ENCODE measurements around the gene ARL15.

ARL15 gene

GRCh38 chr5:53902296-53902907 lies 408.0 kb downstream of the ARL15 start:
- no peaks in the 10 kb centered on the region for H3K27me3 ChIP-seq (ENCODE audit: control insufficient read depth in 1 of 2, insufficient read depth in 2 of 2, low read length in 2 of 2)
- H3K4me1 ChIP-seq (ENCODE audit: insufficient read depth, low read length): no peaks in the 10 kb centered on the region
- no peak overlapping the region for H3K27ac ChIP-seq (ENCODE audit: low read depth, low read length)
- H3K9me3 ChIP-seq (ENCODE audit: low read length): no peaks in the 10 kb centered on the region
- no peak overlapping the region for H3K9ac ChIP-seq (ENCODE audit: low read length)
- no peaks in the 10 kb centered on the region for H3K36me3 ChIP-seq (ENCODE audit: insufficient read depth, low read length)
- no peak overlapping the region for H3K4me3 ChIP-seq (ENCODE audit: low read depth in 1 of 2, low read length in 2 of 2)

DNA sequence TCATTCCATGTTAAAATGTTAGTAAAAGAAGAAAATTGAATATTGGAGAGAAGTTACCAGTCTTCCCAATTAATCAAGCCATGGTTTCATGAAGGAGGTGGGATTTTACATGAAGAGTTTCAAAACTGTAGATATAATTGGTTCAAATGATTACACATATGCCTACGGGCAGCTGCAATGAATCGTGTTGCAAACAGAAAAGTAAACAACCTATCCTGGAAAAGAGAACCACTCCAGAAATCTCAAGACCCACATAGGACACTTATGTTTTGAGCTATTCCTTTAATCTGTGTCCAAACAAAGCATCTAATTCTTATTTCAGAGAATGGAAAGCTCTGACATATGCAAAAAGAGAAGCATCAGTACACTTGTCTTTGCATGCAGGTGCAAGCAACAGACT lies 409.7 kb downstream of the ARL15 start:
- Histone ChIP-seq H3K27me3 (ENCODE audit: control insufficient read depth in 1 of 2, insufficient read depth in 2 of 2, low read length in 2 of 2) (no peaks in the 10 kb centered on the region), H3K9ac (ENCODE audit: low read length) (no peak overlapping the region), H3K36me3 (ENCODE audit: insufficient read depth, low read length) (no peaks in the 10 kb centered on the region), H3K4me3 (ENCODE audit: low read depth in 1 of 2, low read length in 2 of 2) (no peak overlapping the region), H3K9me3 (ENCODE audit: low read length) (no peaks in the 10 kb centered on the region), H3K4me1 (ENCODE audit: insufficient read depth, low read length) (no peaks in the 10 kb centered on the region), H3K27ac (ENCODE audit: low read depth, low read length) (no peak overlapping the region)

DNA sequence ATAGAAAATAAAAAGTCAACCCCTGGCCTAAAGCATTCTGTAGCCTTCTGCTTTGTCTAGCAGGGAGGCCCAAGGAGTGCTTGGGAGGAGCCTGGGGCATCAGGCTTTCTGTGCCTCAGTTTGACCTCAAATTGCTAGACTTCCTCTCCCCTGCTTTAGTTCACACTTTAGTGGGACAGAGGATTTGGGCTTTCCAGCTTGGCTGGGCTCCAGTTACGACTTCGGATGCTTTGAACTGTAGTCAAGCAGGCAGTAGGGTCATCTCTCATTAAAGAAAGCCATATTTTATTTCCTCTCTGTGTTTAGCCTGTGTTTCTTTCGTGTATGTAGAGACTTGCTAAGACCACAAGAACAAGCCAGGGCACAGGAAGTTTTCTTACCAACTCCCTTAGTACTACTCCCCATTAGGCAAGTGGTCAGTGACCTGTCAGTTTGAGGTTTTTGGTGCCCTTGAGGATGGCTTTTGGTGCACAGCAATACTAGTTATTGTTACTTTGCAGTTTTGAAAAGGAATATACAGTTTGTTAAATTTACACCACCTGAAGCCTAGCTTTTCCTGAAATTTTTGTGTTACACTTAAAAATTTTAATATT lies 415.2 kb downstream of the ARL15 start:
- Histone ChIP-seq H3K9ac (ENCODE audit: low read length) (no peak overlapping the region), H3K36me3 (ENCODE audit: insufficient read depth, low read length) (no peaks in the 10 kb centered on the region), H3K27ac (ENCODE audit: low read depth, low read length) (no peak overlapping the region), H3K4me1 (ENCODE audit: insufficient read depth, low read length) (peaks cover 11% of the 10 kb centered on the region), H3K9me3 (ENCODE audit: low read length) (no peaks in the 10 kb centered on the region), H3K4me3 (ENCODE audit: low read depth in 1 of 2, low read length in 2 of 2) (no peak overlapping the region), H3K27me3 (ENCODE audit: control insufficient read depth in 1 of 2, insufficient read depth in 2 of 2, low read length in 2 of 2) (no peaks in the 10 kb centered on the region)

DNA sequence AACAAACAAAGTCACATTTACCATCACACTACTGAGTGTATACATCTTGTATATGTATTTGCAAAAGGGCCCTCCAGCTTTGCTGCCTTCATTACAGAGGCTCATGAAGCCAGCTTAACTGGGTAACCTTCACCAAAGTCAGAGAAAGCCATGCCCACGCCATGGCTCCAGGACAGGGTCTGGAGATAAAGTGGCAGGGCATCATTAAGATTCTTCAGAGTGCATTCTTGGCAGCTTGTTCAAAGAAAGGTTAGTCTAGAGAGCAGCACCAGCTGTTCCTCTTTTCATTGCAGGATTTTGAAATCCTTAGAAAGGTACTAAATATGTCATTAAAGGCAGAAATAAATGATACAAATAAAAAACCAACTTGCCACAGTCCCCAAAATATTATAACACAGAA lies 416.7 kb downstream of the ARL15 start:
- H3K4me3 ChIP-seq (ENCODE audit: low read depth in 1 of 2, low read length in 2 of 2): no peak overlapping the region
- no peaks in the 10 kb centered on the region for H3K27me3 ChIP-seq (ENCODE audit: control insufficient read depth in 1 of 2, insufficient read depth in 2 of 2, low read length in 2 of 2)
- no peak overlapping the region for H3K27ac ChIP-seq (ENCODE audit: low read depth, low read length)
- H3K4me1 ChIP-seq (ENCODE audit: insufficient read depth, low read length): peaks cover 11% of the 10 kb centered on the region
- H3K36me3 ChIP-seq (ENCODE audit: insufficient read depth, low read length): no peaks in the 10 kb centered on the region
- no peaks in the 10 kb centered on the region for H3K9me3 ChIP-seq (ENCODE audit: low read length)
- H3K9ac ChIP-seq (ENCODE audit: low read length): no peak overlapping the region

GRCh38 chr5:53892224-53892623 lies 418.1 kb downstream of the ARL15 start:
- Histone ChIP-seq H3K36me3 (ENCODE audit: insufficient read depth, low read length) (no peaks in the 10 kb centered on the region), H3K4me3 (ENCODE audit: low read depth in 1 of 2, low read length in 2 of 2) (no peak overlapping the region), H3K9ac (ENCODE audit: low read length) (no peak overlapping the region), H3K9me3 (ENCODE audit: low read length) (no peaks in the 10 kb centered on the region), H3K27ac (ENCODE audit: low read depth, low read length) (no peak overlapping the region), H3K4me1 (ENCODE audit: insufficient read depth, low read length) (peaks cover 11% of the 10 kb centered on the region), H3K27me3 (ENCODE audit: control insufficient read depth in 1 of 2, insufficient read depth in 2 of 2, low read length in 2 of 2) (no peaks in the 10 kb centered on the region)

DNA sequence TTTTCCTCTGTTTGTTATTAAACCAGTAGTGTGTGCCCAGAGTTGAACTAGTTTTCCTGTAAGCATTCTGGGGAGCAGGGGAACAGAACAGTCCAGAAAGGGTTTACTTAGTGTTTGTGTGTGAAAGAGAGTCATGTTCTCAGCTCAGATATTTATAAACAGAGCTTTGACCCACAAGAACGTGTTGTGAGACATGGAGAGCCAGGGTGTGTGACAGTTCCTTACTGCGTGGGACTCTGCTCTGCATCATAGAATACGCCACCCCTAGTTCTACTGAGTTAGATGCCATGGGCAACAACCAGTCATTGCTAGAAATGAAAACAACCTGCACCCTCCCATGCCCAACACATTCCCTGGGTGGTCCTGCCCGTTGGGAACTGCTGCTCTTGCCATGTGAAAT lies 419.2 kb downstream of the ARL15 start:
- H3K9ac ChIP-seq (ENCODE audit: low read length): no peak overlapping the region
- no peaks in the 10 kb centered on the region for H3K9me3 ChIP-seq (ENCODE audit: low read length)
- H3K27me3 ChIP-seq (ENCODE audit: control insufficient read depth in 1 of 2, insufficient read depth in 2 of 2, low read length in 2 of 2): no peaks in the 10 kb centered on the region
- no peaks in the 10 kb centered on the region for H3K36me3 ChIP-seq (ENCODE audit: insufficient read depth, low read length)
- no peak overlapping the region for H3K27ac ChIP-seq (ENCODE audit: low read depth, low read length)
- H3K4me3 ChIP-seq (ENCODE audit: low read depth in 1 of 2, low read length in 2 of 2): no peak overlapping the region
- peaks cover 11% of the 10 kb centered on the region for H3K4me1 ChIP-seq (ENCODE audit: insufficient read depth, low read length)

GRCh38 chr5:53890490-53890889 lies 419.9 kb downstream of the ARL15 start:
- Histone ChIP-seq H3K27ac (ENCODE audit: low read depth, low read length) (no peak overlapping the region), H3K27me3 (ENCODE audit: control insufficient read depth in 1 of 2, insufficient read depth in 2 of 2, low read length in 2 of 2) (no peaks in the 10 kb centered on the region), H3K36me3 (ENCODE audit: insufficient read depth, low read length) (no peaks in the 10 kb centered on the region), H3K9me3 (ENCODE audit: low read length) (no peaks in the 10 kb centered on the region), H3K4me3 (ENCODE audit: low read depth in 1 of 2, low read length in 2 of 2) (no peak overlapping the region), H3K9ac (ENCODE audit: low read length) (no peak overlapping the region), H3K4me1 (ENCODE audit: insufficient read depth, low read length) (peaks cover 11% of the 10 kb centered on the region)

- Histone ChIP-seq H3K4me1 (ENCODE audit: insufficient read depth, low read length) (no peaks in the 10 kb centered on the region), H3K36me3 (ENCODE audit: insufficient read depth, low read length) (no peaks in the 10 kb centered on the region), H3K27me3 (ENCODE audit: control insufficient read depth in 1 of 2, insufficient read depth in 2 of 2, low read length in 2 of 2) (no peaks in the 10 kb centered on the region), H3K4me3 (ENCODE audit: low read depth in 1 of 2, low read length in 2 of 2) (no peak overlapping the region), H3K9ac (ENCODE audit: low read length) (no peak overlapping the region), H3K27ac (ENCODE audit: low read depth, low read length) (no peak overlapping the region), H3K9me3 (ENCODE audit: low read length) (no peaks in the 10 kb centered on the region)
Observed at GRCh38 chr5:53884844-53885243, 425.5 kb downstream of the ARL15 start.

DNA sequence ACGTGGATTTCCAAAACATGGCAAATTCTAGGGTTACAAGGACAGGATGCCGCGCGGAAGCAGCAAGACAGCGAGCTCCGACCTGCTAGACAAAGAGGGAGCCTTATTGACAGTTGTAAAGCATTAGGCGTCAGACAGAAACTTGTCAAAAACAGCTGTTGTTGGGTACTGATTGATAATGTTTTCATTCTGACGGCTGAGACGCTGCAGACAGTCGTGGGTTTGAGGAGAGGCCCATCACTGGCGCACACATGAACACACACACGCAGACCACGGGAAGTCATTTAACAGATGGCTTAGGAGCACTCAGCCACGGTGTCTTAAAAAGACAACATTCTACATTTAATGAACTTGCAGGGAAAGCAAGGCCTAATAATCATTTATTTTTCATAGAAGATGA lies 426.0 kb downstream of the ARL15 start:
- no peaks in the 10 kb centered on the region for H3K9me3 ChIP-seq (ENCODE audit: low read length)
- H3K36me3 ChIP-seq (ENCODE audit: insufficient read depth, low read length): no peaks in the 10 kb centered on the region
- H3K4me3 ChIP-seq (ENCODE audit: low read depth in 1 of 2, low read length in 2 of 2): no peak overlapping the region
- no peaks in the 10 kb centered on the region for H3K27me3 ChIP-seq (ENCODE audit: control insufficient read depth in 1 of 2, insufficient read depth in 2 of 2, low read length in 2 of 2)
- H3K4me1 ChIP-seq (ENCODE audit: insufficient read depth, low read length): no peaks in the 10 kb centered on the region
- H3K27ac ChIP-seq (ENCODE audit: low read depth, low read length): no peak overlapping the region
- no peak overlapping the region for H3K9ac ChIP-seq (ENCODE audit: low read length)

- H3K9ac ChIP-seq (ENCODE audit: low read length): no peak overlapping the region
- H3K4me1 ChIP-seq (ENCODE audit: insufficient read depth, low read length): no peaks in the 10 kb centered on the region
- no peaks in the 10 kb centered on the region for H3K9me3 ChIP-seq (ENCODE audit: low read length)
- no peak overlapping the region for H3K4me3 ChIP-seq (ENCODE audit: low read depth in 1 of 2, low read length in 2 of 2)
- no peaks in the 10 kb centered on the region for H3K36me3 ChIP-seq (ENCODE audit: insufficient read depth, low read length)
- no peaks in the 10 kb centered on the region for H3K27me3 ChIP-seq (ENCODE audit: control insufficient read depth in 1 of 2, insufficient read depth in 2 of 2, low read length in 2 of 2)
- H3K27ac ChIP-seq (ENCODE audit: low read depth, low read length): no peak overlapping the region
Observed at GRCh38 chr5:53882676-53883031, 427.7 kb downstream of the ARL15 start.

GRCh38 chr5:53882006-53882675 lies 428.2 kb downstream of the ARL15 start:
- Histone ChIP-seq H3K36me3 (ENCODE audit: insufficient read depth, low read length) (no peaks in the 10 kb centered on the region), H3K9ac (ENCODE audit: low read length) (no peak overlapping the region), H3K9me3 (ENCODE audit: low read length) (no peaks in the 10 kb centered on the region), H3K27me3 (ENCODE audit: control insufficient read depth in 1 of 2, insufficient read depth in 2 of 2, low read length in 2 of 2) (no peaks in the 10 kb centered on the region), H3K4me3 (ENCODE audit: low read depth in 1 of 2, low read length in 2 of 2) (no peak overlapping the region), H3K4me1 (ENCODE audit: insufficient read depth, low read length) (no peaks in the 10 kb centered on the region), H3K27ac (ENCODE audit: low read depth, low read length) (no peak overlapping the region)
